Right lobe of liver (tissue), 6 donors: ENCODE measurements around the gene P2RY12. TPM values are rescaled to one million over a fixed set of nuclear protein-coding genes. Genes with fewer than 3 reads are reported as not detected.

Source experiments
- ATAC-seq, 4 donors: fragments of 200-7000 bp; cut with Tn5 transposase; one replicate each; pipeline ENCODE4 v1.9.1; 2020; ENCODE audit warnings: mild to moderate bottlenecking in 4 of 4, moderate library complexity in 4 of 4
- DNase-seq, 3 donors: peaks; one replicate each; pipeline ENCODE4 v3.0.0-alpha.2; 2020
- H3K27ac ChIP-seq, 3 donors: fragments of 200-600 bp; one replicate each; pipeline ENCODE4 v1.8.0; 2022
- H3K27me3 ChIP-seq, 2 donors: fragments of 200-600 bp; one replicate each; pipeline ENCODE4 v1.8.0; 2022
- H3K36me3 ChIP-seq, 4 donors: fragments of 200-600 bp; sonication (generic) in 1 of 4; one replicate each; pipeline versions ENCODE4 v1.5.1 to v1.8.0; 2017 to 2022; ENCODE audit warnings: control low read depth in 1 of 4
- H3K4me1 ChIP-seq, 4 donors: fragments of 200-600 bp; sonication (generic) in 1 of 4; one replicate each; pipeline versions ENCODE4 v1.5.1 to v1.8.0; 2017 to 2022; ENCODE audit warnings: control low read depth in 1 of 4
- H3K4me3 ChIP-seq, 3 donors: fragments of 200-600 bp; one replicate each; pipeline ENCODE4 v1.8.0; 2022
- H3K9me3 ChIP-seq, 4 donors: fragments of 200-600 bp; sonication (generic) in 1 of 4; one replicate each; pipeline versions ENCODE4 v1.5.1 to v1.8.0; 2017 to 2022; ENCODE audit warnings: control low read depth in 1 of 4
- POLR2A ChIP-seq: fragments of 450-650 bp; IDR thresholded peaks from one replicate; pipeline ENCODE4 v1.6.1; 2017; ENCODE audit warnings: antibody characterized with exemption, mild to moderate bottlenecking
- WGBS: methylation state at CpG from one replicate; pipeline ENCODE4 v1.1.6; 2018; ENCODE audit warnings: low coverage, low lambda C conversion rate; ENCODE audit not compliant: insufficient coverage; ENCODE audit errors: missing lambda C conversion rate; 5-methylcytosine and 5-hydroxymethylcytosine counted together
- intact Hi-C, 2 donors: fragments of 100-400 bp; cut with DNase I; formaldehyde crosslinking; loops; one replicate each; pipeline versions ENCODE4 v1.11.2 to v1.14.1; 2022
- total RNA-seq, 6 experiments: library from RNA; depleted of rRNA in 2 of 6; stranded (reverse); fragments of >200 nt in 2 of 6; fragmentation: NEBNext Ultra II Directional in 3 of 6; extraction: Animal tissue kit (Norgen Biotek cat#: 25700) in 3 of 6; gene quantifications; one replicate each; pipeline versions ENCODE4 v1.1.0 to v1.2.4, GENCODE V29; 2016 to 2023
- TF ChIP-seq, protein P1 (sequence below), 4 donors: fragments of 200-600 bp in 3 of 4; fragments of 450-650 bp in 1 of 4; IDR thresholded peaks; one replicate each; pipeline versions ENCODE4 v1.5.1 to v1.8.0; 2016 to 2022; ENCODE audit warnings: antibody characterized with exemption in 4 of 4, mild to moderate bottlenecking in 2 of 4
- donor health status: DM: no; HTN: yes; CAD: no.
- donor health status: DM: no; HTN: no; CAD: no.
- donor health status: DM: no; HTN: no; CAD: no.
- donor health status: DM: no; HTN: yes; CAD: no.
- donor health status: DM: no; HTN: yes; CAD: no.

P2RY12 gene
- total RNA-seq, 6 experiments from 2014 or later: 0.42 to 1.8 (median 1.2) TPM

DNA sequence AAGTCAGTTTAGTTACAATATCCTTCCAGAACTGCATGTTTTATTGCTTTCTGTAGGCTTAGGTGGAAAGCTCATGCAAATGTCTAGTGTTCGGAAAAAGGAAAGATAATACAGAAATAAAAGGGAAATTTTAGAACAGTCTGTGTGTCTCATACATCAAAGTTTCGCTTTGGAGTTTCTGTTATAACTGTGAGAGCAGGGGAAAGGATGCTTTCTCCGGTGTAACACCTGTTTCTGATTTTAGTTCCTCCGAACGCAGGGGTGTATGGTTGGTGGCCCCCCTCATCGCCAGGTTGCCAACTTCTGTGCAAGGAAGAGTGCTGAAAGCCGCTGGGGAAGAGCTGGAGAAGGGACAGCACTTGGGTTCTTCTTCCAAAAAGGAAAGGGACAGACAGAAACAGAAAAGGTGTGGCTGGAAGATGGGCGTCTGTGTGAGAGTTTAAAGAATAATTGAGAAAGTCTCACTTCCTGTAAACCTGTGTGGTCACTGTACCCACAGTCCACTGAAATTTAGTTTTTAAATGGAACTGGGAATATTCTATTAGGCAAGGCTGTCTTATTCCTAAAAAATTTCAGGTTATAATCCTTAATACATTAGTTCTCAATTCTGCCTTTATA is 6.7 kb downstream of the P2RY12 start:
- intact Hi-C loops: no loop called here

GRCh38 chr3:151372063-151372820 is 12.3 kb downstream of the P2RY12 start:
- H3K27ac ChIP-seq: no peak overlapping the region
- intact Hi-C loops: no loop called here
- ATAC-seq (no peak), DNase-seq (no peak)
- no peaks in the 10 kb centered on the region for H3K27me3 ChIP-seq
- H3K4me1 ChIP-seq: no peaks in the 10 kb centered on the region
- no peaks in the 10 kb centered on the region for H3K36me3 ChIP-seq
- TF ChIP-seq POLR2A: no peak
- TF ChIP-seq, protein P1, sequence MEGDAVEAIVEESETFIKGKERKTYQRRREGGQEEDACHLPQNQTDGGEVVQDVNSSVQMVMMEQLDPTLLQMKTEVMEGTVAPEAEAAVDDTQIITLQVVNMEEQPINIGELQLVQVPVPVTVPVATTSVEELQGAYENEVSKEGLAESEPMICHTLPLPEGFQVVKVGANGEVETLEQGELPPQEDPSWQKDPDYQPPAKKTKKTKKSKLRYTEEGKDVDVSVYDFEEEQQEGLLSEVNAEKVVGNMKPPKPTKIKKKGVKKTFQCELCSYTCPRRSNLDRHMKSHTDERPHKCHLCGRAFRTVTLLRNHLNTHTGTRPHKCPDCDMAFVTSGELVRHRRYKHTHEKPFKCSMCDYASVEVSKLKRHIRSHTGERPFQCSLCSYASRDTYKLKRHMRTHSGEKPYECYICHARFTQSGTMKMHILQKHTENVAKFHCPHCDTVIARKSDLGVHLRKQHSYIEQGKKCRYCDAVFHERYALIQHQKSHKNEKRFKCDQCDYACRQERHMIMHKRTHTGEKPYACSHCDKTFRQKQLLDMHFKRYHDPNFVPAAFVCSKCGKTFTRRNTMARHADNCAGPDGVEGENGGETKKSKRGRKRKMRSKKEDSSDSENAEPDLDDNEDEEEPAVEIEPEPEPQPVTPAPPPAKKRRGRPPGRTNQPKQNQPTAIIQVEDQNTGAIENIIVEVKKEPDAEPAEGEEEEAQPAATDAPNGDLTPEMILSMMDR (IDR thresholded peaks at IDR 0.05): no peak
- no peaks in the 10 kb centered on the region for H3K9me3 ChIP-seq
- WGBS: 78% methylated on average over 4 of the region's 4 CpGs
- no peak overlapping the region for H3K4me3 ChIP-seq

More for the DNA sequence above, 6.7 kb downstream of the P2RY12 start:
- TF ChIP-seq, protein P1 (IDR thresholded peaks at IDR 0.05): no peak
- no peak for TF ChIP-seq POLR2A
- ATAC-seq (no peak), DNase-seq (no peak)
- no peak overlapping the region for H3K4me3 ChIP-seq
- no peaks in the 10 kb centered on the region for H3K36me3 ChIP-seq
- H3K27me3 ChIP-seq: no peaks in the 10 kb centered on the region
- no peaks in the 10 kb centered on the region for H3K9me3 ChIP-seq
- no peak overlapping the region for H3K27ac ChIP-seq
- WGBS: 68% methylated on average over 8 of the region's 8 CpGs
- H3K4me1 ChIP-seq: no peaks in the 10 kb centered on the region

- no peak for DNase-seq
- no peaks in the 10 kb centered on the region for H3K9me3 ChIP-seq
- no peak overlapping the region for H3K4me3 ChIP-seq
- H3K27me3 ChIP-seq: no peaks in the 10 kb centered on the region
- H3K36me3 ChIP-seq: no peaks in the 10 kb centered on the region
- no peak for TF ChIP-seq POLR2A
- TF ChIP-seq, protein P1 (IDR thresholded peaks at IDR 0.05): no peak
- ATAC-seq: no peak
- intact Hi-C loops: no loop called here
- H3K4me1 ChIP-seq: no peaks in the 10 kb centered on the region
- H3K27ac ChIP-seq: no peak overlapping the region
These were observed 13.0 kb downstream of the P2RY12 start for GRCh38 chr3:151371526-151371925.

GRCh38 chr3:151367448-151367847 is 17.1 kb downstream of the P2RY12 start:
- intact Hi-C loops: no loop called here
- no peaks in the 10 kb centered on the region for H3K9me3 ChIP-seq
- H3K27me3 ChIP-seq: no peaks in the 10 kb centered on the region
- no peak overlapping the region for H3K27ac ChIP-seq
- no peak for ATAC-seq
- WGBS: 73% methylated on average over 5 of the region's 5 CpGs
- TF ChIP-seq, protein P1 (IDR thresholded peaks at IDR 0.05): no peak
- no peak for TF ChIP-seq POLR2A
- no peak overlapping the region for H3K4me3 ChIP-seq
- H3K4me1 ChIP-seq: no peaks in the 10 kb centered on the region
- DNase-seq: no peak
- H3K36me3 ChIP-seq: no peaks in the 10 kb centered on the region
